Measurements from ENCODE around the gene ODF4. TPM values are rescaled to one million over a fixed set of nuclear protein-coding genes. Genes with fewer than 3 reads are reported as not detected.
"Not testable (repeated sequence)": the region's sequence is repeated elsewhere in the genome, so short reads cannot be mapped to it uniquely, and the experiment has no call there.

ODF4 gene
- total RNA-seq, 2 experiments from 2014 or later: not detected

DNA sequence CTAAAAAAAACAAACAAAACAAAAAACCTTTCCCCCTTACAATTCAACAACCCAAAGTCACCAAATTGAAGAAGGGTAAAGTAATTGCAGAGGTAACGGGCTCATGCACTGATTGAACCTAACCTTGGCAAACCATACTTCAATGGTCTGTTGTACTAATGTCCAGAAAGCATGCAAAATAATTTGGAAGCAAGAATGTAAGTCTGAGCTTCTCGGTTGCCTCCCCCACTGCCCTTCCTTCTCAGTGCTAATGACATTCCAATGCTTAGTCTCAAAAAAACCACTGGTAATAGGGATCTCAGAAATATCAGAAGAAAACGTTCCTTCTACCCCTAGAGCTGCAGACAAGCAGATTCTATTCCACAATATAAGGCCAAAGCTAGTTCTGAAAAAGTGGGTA, 21.1 kb downstream of the ODF4 start:
- Mint-ChIP-seq H3K27me3 (peaks cover 3% of the 10 kb centered on the region), H3K27ac (no peak overlapping the region), H3K4me1 (peaks cover 3% of the 10 kb centered on the region), H3K4me3 (no peak overlapping the region), H3K36me3 (ENCODE audit: low read depth) (no peaks in the 10 kb centered on the region), H3K9me3 (no peaks in the 10 kb centered on the region)
- no peak for DNase-seq
- ChIA-PET CTCF (interaction anchor here (1.8 kb wide), 1 partner anchor 16 kb away, joined by 8 read pairs; the partner anchor contains the start of gene KRABD2), POLR2A (no interaction called here)

DNA sequence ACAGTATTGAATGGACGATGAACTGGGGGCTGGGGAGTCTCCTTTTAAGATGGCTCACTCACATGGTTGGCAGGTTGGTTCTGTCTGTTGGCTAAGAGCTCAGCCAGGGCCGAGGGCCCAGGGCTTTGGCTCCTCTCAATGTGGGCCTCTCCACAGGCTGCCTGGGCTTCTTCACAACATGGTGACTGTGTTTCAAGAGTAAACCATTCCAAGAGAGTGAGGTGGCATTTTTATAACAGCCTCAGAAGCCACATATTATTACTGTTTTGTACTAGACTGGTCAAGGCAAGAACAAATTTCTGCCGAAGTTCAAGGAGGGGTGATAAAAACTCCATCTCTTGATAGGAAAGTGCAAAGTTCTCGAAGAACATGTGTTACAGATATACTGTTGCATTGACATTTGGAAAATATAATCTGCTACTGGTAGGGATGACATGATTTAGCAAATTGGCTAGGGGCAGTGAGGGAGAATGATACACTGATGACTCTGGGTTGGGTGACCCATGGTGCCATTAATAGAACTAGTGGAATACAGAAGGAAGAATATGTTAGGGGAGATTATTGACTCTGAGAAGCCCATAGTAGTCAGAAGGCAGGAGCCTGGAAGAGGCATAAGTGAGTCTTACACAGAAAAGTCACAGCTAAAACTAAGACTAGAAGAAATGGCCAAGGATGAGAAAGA, 23.2 kb downstream of the ODF4 start:
- Mint-ChIP-seq H3K9me3 (no peaks in the 10 kb centered on the region), H3K4me1 (peaks cover 3% of the 10 kb centered on the region), H3K36me3 (ENCODE audit: low read depth) (no peaks in the 10 kb centered on the region), H3K27me3 (peaks cover 3% of the 10 kb centered on the region), H3K27ac (no peak overlapping the region), H3K4me3 (no peak overlapping the region)
- ChIA-PET POLR2A (interaction anchor here (1.0 kb wide), 1 partner anchor 14 kb away, joined by 3 read pairs; no protein-coding TSS in a partner anchor), CTCF (no interaction called here)
- DNase-seq: no peak

- H3K4me3 Mint-ChIP-seq: no peak overlapping the region
- H3K4me1 Mint-ChIP-seq: peaks cover 1% of the 10 kb centered on the region
- no peaks in the 10 kb centered on the region for H3K27me3 Mint-ChIP-seq
- H3K27ac Mint-ChIP-seq: no peak overlapping the region
- no peak for DNase-seq
- ChIA-PET CTCF (interaction anchor here (0.9 kb wide), 1 partner anchor 12 kb away, joined by 3 read pairs; the partner anchor contains the start of gene KRABD2), POLR2A (interaction anchor here (1.7 kb wide), 1 partner anchor 11 kb away, joined by 6 read pairs; the partner anchor contains the start of gene KRABD2)
- peaks cover 13% of the 10 kb centered on the region for H3K36me3 Mint-ChIP-seq (ENCODE audit: low read depth)
- no peaks in the 10 kb centered on the region for H3K9me3 Mint-ChIP-seq
Measured at GRCh38 chr17:8365143-8365542, 25.5 kb downstream of the ODF4 start.

DNA sequence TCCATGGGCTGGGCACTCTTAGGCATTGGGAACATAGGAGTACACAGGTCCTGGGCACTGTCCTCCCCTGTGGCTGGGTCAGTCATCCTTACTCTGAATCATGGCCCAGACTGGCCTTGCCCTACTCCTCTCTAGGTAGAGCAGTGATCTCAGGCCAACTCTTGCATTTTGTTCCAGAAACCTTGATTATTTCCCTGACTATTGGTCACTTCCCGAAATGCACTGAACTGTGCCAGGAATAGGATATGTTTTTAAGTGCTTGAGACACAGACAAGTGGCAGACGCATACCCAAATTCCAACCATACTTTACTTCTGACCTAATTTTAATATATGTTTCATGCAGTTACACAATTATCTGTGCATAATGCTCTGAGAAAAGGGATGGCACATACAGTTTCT, 26.6 kb downstream of the ODF4 start:
- CTCF ChIA-PET: interaction anchor here (0.9 kb wide), 1 partner anchor 11 kb away, joined by 3 read pairs; the partner anchor contains the start of gene KRABD2
- no peaks in the 10 kb centered on the region for H3K4me1 Mint-ChIP-seq
- peaks cover 15% of the 10 kb centered on the region for H3K36me3 Mint-ChIP-seq (ENCODE audit: low read depth)
- H3K27ac Mint-ChIP-seq: no peak overlapping the region
- H3K4me3 Mint-ChIP-seq: no peak overlapping the region
- H3K9me3 Mint-ChIP-seq: no peaks in the 10 kb centered on the region
- no peak for DNase-seq
- POLR2A ChIA-PET: interaction anchor here (1.7 kb wide), 1 partner anchor 10 kb away, joined by 6 read pairs; the partner anchor contains the start of gene KRABD2
- H3K27me3 Mint-ChIP-seq: no peaks in the 10 kb centered on the region

DNA sequence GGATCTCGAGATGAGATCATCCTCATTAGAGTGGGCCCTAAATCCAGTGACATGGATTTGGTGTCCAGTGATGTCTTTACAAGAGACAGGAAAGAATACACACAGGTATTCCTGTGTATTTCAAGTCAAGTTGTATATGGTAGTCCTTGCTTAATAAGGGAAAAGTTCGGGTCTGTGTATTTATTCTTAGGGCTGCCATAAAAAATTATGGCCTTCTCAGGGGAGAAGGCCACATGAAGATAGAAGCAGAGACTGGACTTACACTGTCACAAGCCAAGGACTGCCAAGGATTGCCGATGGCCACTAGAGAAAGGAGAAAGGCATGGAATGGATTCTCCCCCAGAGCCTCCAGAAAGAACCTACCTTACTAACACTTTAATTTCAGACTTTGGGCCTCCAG, 28.6 kb downstream of the ODF4 start:
- Mint-ChIP-seq H3K9me3 (no peaks in the 10 kb centered on the region), H3K27ac (no peak overlapping the region), H3K4me3 (no peak overlapping the region), H3K36me3 (ENCODE audit: low read depth) (peaks cover 15% of the 10 kb centered on the region), H3K27me3 (no peaks in the 10 kb centered on the region), H3K4me1 (no peaks in the 10 kb centered on the region)
- DNase-seq: no peak
- POLR2A ChIA-PET: no interaction called here
- CTCF ChIA-PET: no interaction called here

DNA sequence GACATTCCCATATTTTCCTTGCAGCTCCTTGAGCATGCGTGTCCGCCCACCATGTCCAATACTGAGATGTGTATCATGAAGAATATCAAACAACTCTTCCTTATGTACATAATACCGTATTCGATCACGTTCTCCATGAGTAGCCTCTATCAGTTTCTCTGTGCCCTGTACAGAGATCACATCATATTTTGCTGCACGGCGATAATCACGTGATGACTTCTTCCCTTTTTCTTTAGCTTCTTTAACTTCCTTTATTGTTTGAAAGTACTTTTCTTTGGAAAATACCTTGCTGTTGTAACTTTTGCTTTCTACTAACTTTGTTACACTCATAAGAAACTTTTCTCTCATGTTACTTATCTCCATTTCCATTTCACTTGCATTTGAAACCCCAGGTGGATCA, 30.3 kb downstream of the ODF4 start:
- no peak overlapping the region for H3K27ac Mint-ChIP-seq
- H3K36me3 Mint-ChIP-seq (ENCODE audit: low read depth): peaks cover 15% of the 10 kb centered on the region
- CTCF ChIA-PET: interaction anchor here (1.0 kb wide), 2 partner anchors 14 to 38 kb away, joined by 3 to 4 read pairs; no protein-coding TSS in a partner anchor
- H3K4me3 Mint-ChIP-seq: no peak overlapping the region
- H3K4me1 Mint-ChIP-seq: peaks cover 2% of the 10 kb centered on the region
- no peaks in the 10 kb centered on the region for H3K27me3 Mint-ChIP-seq
- no peak for DNase-seq
- POLR2A ChIA-PET: interaction anchor here (1.2 to 1.7 kb wide), 2 partner anchors 8 to 12 kb away, joined by 3 to 6 read pairs; no protein-coding TSS in a partner anchor
- H3K9me3 Mint-ChIP-seq: no peaks in the 10 kb centered on the region

GRCh38 chr17:8371786-8372185, 32.1 kb downstream of the ODF4 start:
- H3K27ac Mint-ChIP-seq: no peak overlapping the region
- H3K27me3 Mint-ChIP-seq: no peaks in the 10 kb centered on the region
- peaks cover 15% of the 10 kb centered on the region for H3K4me1 Mint-ChIP-seq
- ChIA-PET POLR2A (no interaction called here), CTCF (interaction anchor here (1.1 kb wide), 1 partner anchor 253 kb away, joined by 3 read pairs; the partner anchor contains the start of gene ALOXE3)
- no peaks in the 10 kb centered on the region for H3K9me3 Mint-ChIP-seq
- H3K36me3 Mint-ChIP-seq (ENCODE audit: low read depth): peaks cover 26% of the 10 kb centered on the region
- H3K4me3 Mint-ChIP-seq: no peak overlapping the region
- DNase-seq: no peak

- Mint-ChIP-seq H3K27ac (no peak overlapping the region), H3K36me3 (ENCODE audit: low read depth) (peaks cover 33% of the 10 kb centered on the region), H3K27me3 (no peaks in the 10 kb centered on the region), H3K4me3 (no peak overlapping the region), H3K9me3 (no peaks in the 10 kb centered on the region), H3K4me1 (peaks cover 21% of the 10 kb centered on the region)
- ChIA-PET CTCF (no interaction called here), POLR2A (no interaction called here)
- no peak for DNase-seq
Measured at GRCh38 chr17:8372422-8372821, 32.8 kb downstream of the ODF4 start.

- Mint-ChIP-seq H3K4me1 (peaks cover 34% of the 10 kb centered on the region), H3K36me3 (ENCODE audit: low read depth) (peaks cover 47% of the 10 kb centered on the region)
- CTCF ChIA-PET, H3K4me3 Mint-ChIP-seq, H3K9me3 Mint-ChIP-seq, DNase-seq, H3K27me3 Mint-ChIP-seq, H3K27ac Mint-ChIP-seq, POLR2A ChIA-PET: not testable (repeated sequence)
Measured at GRCh38 chr17:8373856-8374255, 34.2 kb downstream of the ODF4 start.

- Mint-ChIP-seq H3K9me3 (no peaks in the 10 kb centered on the region), H3K27ac (peak overlapping the region; percentile 80), H3K4me1 (peaks cover 52% of the 10 kb centered on the region), H3K36me3 (ENCODE audit: low read depth) (peaks cover 51% of the 10 kb centered on the region), H3K4me3 (peak overlapping the region; percentile 75), H3K27me3 (no peaks in the 10 kb centered on the region)
- ChIA-PET POLR2A (interaction anchor here (0.7 to 3.1 kb wide), 8 partner anchors 11 to 202 kb away, joined by 3 to 18 read pairs (median 4); partner anchors contain the start of genes CTC1, PFAS and SLC25A35), CTCF (interaction anchor here (0.7 to 2.8 kb wide), 6 partner anchors 8 to 186 kb away, joined by 3 to 11 read pairs (median 6); partner anchors contain the start of gene BORCS6)
- DNase-seq: no peak
Measured at GRCh38 chr17:8375738-8376259, 36.2 kb downstream of the ODF4 start.

DNA sequence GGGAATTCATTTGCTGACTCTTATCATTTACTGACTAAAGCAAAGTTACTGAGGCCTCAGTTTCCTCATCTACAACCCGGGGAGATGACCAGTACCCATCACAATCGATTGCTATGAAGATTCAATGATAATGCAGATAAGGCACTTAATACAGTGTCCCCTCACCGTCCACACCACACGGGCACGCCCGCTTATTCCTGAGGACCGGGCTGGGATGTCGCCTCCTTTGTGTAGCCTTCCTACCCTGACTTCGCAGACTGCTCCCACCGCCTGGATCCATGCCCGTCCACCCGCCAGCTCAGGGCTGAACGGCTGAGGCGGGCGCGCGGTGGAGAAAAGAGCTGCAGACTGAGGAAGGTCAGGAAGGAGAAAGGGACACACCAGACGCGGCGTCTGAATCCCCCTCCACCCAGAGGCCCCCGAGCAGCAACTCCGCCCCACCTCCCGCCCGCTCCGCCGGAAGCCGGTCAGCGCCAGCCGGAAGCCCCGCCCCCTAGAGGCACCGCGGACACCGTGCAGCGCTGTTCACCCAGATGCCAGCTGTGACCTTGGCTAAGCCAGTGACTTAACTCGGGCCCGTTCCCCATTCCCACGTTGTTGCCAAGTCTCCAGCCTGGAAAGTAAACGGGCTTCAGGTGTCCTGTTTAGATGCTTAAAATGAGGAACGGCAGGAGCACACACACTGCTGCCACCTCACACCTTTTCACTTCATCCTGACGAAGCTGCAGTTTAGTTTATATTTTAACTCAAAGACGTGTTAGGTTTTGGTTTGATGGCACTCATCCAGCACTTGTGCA, 36.8 kb downstream of the ODF4 start, which contains the start of gene KRABD2:
Gene KRABD2 (minus strand): TSS at position 434 of the 797 bp plus-strand sequence.
- CTCF ChIA-PET: interaction anchor here (0.7 to 2.8 kb wide), 16 partner anchors 11 to 578 kb away, joined by 3 to 11 read pairs (median 4); partner anchors contain the start of genes ALOXE3, BORCS6 and SLC25A35
- H3K36me3 Mint-ChIP-seq (ENCODE audit: low read depth): peaks cover 57% of the 10 kb centered on the region

GRCh38 chr17:8377422-8377821, 37.8 kb downstream of the ODF4 start:
- Mint-ChIP-seq H3K9me3 (no peaks in the 10 kb centered on the region), H3K27me3 (no peaks in the 10 kb centered on the region), H3K27ac (peak overlapping the region; percentile 80), H3K36me3 (ENCODE audit: low read depth) (peaks cover 65% of the 10 kb centered on the region), H3K4me1 (peaks cover 65% of the 10 kb centered on the region), H3K4me3 (no peak overlapping the region)
- CTCF ChIA-PET: interaction anchor here (0.9 to 2.8 kb wide), 15 partner anchors 9 to 577 kb away, joined by 3 to 11 read pairs (median 4); partner anchors contain the start of genes ALOXE3, BORCS6 and SLC25A35
- no peak for DNase-seq
- POLR2A ChIA-PET: interaction anchor here (1.0 to 3.1 kb wide), 9 partner anchors 8 to 204 kb away, joined by 3 to 18 read pairs (median 6); partner anchors contain the start of genes BORCS6, CTC1, NDEL1 and SLC25A35

More for the DNA sequence above, 36.8 kb downstream of the ODF4 start, which contains the start of gene KRABD2:
- Mint-ChIP-seq H3K27ac (peak within 1 kb of the TSS; percentile 80), H3K4me3 (peak within 1 kb of the TSS; percentile 75), H3K27me3 (no peaks in the 10 kb centered on the region), H3K9me3 (no peaks in the 10 kb centered on the region), H3K4me1 (peaks cover 59% of the 10 kb centered on the region)
- DNase-seq: peak; percentile 90
- POLR2A ChIA-PET: interaction anchor here (0.5 to 3.1 kb wide), 14 partner anchors 11 to 203 kb away, joined by 3 to 18 read pairs (median 5); partner anchors contain the start of genes BORCS6, CTC1, NDEL1 and PFAS

All from activated CD4-positive, alpha-beta memory T cell treated with anti-CD3 and anti-CD28 coated beads, Interleukin-2, amount 10 ng/mL, durations not matched to agents 7 days and 5 days (primary cell).